Inferior parietal cortex (tissue), 1 donor: ENCODE results near the gene AUTS2.
"Not testable (repeated sequence)": the region's sequence is repeated elsewhere in the genome, so short reads cannot be mapped to it uniquely, and the experiment has no call there.

Source experiments
- DNase-seq: peaks from one replicate; pipeline ENCODE4 v3.0.0-alpha.2; 2016; ENCODE audit errors: extremely low spot score

AUTS2 gene

DNA sequence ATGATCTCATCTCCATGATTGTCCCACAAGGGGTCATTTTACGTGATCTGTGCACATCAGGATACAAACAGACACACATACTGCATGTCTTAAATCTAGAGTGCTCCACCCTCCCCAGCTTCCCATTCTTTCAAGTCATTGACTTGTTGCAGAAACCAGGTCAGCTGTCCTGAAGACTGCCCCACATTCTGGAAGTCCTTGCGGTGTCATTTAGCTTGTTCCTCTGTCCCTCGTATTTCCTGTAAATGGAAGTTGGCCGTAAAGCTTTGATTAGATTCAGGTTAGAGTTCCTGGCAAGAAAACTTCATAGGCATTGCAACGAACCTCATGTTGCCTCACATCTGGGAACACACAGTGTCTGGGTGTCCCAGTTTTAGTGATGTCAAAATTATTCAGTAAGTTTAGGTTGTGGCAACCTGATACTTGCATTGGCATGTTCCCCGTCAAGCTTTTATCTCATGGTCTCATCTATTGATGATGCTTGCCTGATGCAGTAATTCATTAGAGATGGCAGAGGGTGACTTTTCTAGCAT lies 1116.3 kb downstream of the AUTS2 start:
- DNase-seq: no peak

DNA sequence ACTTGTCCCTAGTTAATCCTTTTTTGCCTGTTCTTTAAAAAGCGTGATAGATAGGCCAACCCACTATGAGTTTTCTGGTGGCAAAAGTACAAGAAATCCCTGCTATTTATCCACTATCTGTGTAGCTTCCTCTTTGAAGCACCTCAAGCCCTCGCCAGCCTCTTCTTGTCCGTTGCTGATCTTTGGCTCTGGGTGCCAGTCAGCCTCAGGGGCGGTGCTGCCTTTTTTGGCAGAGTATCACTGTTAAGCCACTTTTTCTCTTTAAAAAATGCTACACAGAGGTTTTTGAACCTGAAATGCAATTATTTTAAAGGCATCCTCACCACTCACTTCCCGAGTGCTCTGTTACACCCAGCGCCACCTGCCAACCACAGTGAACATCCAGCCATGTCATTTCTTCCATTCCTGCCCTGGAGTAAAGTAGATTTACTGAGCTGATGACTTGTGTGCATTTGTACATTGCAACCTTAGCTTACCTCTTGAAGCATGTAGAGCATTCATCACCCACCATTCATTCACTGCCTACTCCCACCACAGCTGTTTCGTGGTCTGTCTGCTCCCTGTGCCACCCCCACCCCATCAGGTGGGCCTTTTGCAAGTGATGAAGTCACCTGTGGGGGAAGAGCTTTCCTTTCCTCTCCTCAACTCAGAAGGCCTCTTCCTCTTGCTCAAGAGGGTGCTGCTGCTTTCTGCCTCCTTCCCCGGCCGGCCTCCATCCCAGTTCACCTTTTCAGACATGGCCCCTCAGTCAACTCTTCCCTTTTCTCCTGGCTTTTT lies 1119.5 kb downstream of the AUTS2 start:
- no peak for DNase-seq

DNA sequence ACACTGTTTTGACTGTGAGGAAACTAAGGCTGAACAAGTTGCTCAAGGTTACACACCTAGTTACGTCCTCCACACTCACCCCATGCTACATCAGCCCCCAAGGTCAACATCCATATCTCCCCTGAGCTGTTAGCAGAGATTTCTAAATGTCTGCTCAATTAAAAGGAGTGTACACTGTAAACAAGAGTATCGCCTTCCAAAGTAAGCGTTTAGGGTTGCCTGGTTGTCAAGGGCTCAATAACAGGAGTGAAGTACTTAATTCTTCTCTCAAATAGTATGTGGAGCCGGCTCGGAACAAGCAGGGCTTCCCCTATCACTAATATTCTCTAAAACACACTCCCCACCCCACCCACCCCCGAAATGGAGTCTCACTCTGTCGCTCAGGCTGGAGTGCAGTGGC lies 1120.8 kb downstream of the AUTS2 start:
- DNase-seq: no peak

DNA sequence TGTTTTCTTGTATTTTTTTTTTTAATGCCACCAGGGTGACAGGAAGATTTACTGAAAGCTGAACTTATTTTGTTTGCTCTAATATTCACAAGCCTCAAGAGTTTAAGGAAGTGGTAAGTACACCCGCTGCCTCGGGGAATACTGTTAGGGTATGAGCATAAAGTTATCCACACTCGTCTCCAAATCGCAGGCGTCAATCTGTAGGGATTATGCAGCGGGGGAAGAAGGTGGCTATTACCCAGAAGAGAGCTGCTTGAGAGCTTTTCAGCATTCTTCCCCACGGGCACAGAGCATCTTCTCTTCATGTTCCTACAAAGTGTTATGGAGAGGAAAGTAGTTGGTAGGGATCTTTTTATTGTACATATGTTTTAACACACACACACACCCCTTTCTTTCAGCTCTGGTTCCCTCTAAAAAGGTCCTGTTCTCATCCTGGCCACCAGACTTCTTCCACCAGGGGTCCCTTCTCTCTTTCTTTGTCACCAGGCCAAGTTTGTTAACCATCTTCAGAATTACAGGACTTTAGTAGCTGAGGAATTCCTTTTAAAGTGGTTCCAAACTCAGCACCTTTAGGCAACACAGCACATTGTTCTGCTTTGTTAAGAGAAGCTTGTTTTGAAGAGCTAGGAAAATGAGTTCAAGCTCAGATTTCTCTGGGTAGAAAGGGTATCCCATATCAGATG lies 1122.1 kb downstream of the AUTS2 start:
- no peak for DNase-seq

DNA sequence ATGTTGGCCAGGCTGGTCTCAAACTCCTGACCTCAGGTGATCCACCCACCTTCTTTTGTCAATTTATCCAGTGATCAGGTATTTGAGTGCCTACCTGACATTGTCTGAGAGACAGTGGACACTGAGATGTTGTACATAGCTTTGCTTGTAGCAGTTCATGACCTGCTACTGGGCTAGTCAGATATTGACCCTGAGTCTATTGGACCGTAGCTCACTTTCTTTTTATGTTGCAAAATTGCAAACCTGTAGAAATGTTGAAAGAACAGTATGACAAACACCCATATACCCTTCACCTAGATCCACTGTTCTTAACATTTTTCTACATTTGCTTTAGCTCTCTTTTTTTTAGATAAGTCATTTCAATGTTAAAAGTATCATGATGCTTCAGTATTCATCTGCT lies 1123.2 kb downstream of the AUTS2 start:
- DNase-seq: no peak

DNA sequence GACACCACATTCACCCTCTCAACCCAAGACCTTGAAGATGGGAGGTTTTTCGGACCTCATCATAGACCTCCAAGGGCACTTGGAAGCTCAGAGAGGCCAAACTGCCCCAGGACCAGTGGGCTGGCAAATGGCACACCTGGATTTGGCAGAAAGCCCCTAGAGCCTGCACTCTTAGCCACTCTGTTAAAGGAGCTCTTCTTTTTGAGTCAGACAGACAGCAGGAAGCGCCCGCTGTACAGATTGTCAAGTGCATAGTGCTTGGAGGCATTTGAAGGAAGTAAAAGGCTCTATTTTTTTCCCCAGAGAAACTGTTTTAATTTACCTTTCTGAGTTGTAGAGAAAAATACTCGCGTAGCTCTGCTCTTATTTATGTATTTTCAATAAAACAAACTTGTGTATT lies 1125.1 kb downstream of the AUTS2 start:
- DNase-seq: no peak

DNA sequence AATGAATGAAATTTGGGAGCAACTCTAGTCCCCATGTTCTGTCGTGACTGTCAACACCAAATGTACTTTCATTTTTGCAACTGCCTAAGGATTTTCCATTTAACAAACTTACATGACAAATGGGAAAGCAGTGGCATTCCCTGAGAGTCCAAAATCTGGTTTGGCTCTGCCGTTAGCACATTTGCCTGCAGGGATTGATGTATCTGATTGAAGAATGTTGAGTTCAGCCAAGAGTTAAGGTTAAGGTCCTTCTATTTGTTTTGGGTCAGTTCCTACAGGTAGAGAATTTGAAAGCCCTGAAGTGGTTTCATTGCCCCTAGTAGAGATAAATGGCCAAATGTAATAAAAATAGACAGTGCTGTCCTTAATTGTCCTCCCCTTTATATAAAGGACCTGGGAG lies 1127.2 kb downstream of the AUTS2 start:
- DNase-seq: no peak

DNA sequence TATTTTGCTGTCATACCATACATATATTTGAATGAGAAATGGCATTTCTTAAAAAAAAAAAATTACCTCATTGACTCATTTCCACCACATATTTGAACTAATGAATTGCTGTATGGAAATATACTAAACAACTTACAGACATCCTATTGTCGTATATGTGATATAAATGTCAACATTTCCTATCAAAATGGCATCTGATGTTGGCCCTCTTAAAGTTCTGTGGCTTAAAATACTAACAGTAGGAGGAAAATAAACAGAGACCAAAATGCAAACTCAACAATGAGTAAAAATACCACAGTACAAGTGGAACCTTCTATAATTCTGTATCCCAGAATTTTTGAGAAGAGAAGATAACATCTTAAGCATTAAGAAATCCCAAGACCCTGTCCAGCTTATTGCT lies 1128.0 kb downstream of the AUTS2 start:
- DNase-seq: no peak

DNA sequence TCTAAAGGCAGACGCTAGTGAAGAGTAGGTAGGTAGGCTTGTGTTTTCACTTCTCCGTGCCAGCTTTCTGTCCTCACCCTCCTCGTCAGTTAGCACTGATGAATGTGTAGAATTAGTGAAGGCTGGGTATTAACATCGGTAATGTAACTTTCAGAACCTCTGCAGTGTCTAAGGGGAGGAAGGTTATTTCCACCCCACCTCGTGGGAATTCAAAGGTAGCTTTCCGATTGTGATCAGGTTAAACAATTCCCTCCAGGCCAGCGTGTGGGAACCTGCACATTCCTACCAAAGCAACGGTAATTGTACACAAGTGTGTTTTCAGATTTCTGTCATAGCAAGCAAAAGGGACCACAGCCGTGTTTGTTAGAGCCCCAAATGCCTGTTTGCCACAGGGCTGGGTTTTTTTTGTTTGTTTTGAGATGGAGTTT lies 1128.7 kb downstream of the AUTS2 start:
- no peak for DNase-seq

DNA sequence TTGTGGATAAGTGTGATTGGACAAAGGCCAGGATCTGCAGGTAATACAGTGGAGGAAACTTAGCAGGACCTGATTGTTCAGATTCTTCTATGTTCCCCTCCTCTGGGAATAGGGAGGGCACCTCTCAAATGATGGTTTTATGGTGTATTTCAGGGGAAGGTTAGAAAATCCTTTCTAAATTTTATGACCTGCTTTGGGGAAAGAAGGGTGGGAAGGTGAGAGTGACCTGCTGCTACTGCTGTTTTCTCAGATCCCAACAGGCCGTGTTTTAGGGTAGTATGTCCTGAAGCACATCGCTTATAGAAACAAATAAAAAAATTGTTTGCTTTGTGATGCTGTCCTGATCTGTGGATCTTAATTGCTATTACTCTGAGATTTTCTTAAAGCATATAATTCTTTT lies 1129.6 kb downstream of the AUTS2 start:
- DNase-seq: no peak

DNA sequence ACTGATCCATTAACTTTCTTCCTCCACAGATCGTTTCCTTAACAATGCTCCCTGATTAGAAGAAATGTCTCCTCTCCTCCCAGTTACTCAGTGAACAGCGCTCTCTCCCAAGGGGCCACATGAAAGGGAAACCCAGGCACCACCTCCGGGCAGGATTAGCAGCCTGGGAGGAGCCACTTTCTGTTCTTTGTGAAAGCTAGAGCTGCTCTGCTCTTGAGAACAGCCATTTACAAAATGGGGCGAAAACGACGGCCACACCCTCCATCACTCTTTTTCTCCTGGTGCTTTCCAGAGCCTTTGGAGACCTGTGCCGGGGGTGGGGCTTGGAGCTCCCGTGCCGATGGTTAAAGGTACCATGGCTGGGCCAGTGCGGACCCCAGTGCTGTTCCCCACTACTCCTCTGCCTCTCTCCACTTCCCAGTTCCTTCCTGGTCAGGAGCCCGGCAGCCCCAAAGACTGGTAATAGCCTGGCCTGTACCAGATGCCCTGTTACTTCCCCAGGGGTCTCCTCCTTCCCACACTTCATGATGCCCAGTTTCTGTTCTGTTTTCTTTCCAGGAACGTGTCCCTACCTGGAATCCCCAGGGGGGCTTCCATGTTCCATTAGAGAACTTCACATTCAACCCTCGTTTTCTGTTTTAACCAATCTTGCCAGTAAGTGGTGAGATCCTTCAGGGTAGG lies 1130.7 kb downstream of the AUTS2 start:
- DNase-seq: no peak

DNA sequence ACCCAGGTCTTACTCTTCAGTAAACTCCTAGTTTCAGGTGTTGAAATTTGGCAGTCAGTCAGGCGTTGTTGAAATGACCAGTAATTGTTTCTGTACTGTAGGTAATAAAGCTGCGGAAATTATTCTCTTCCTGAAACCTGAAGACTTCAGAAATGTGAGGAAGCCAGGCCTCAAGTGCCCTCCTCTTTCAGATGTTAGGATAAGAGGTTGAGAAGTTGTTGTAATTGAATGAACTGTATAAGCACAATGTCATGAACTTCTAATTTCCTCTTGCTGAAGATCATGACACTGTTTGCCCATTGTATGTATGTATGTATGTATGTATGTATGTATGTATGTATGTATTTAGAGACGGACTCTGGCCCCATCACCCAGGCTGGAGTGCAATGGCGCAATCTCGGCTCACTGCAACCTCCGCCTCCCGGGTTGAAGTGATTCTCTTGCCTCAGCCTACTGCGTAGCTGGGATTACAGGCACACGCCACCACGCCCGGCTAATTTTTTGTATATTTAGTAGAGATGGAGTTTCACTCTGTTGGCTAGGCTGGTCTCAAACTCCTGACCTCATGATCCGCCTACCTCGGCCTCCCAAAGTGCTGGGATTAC lies 1131.4 kb downstream of the AUTS2 start:
- DNase-seq: not testable (repeated sequence)

DNA sequence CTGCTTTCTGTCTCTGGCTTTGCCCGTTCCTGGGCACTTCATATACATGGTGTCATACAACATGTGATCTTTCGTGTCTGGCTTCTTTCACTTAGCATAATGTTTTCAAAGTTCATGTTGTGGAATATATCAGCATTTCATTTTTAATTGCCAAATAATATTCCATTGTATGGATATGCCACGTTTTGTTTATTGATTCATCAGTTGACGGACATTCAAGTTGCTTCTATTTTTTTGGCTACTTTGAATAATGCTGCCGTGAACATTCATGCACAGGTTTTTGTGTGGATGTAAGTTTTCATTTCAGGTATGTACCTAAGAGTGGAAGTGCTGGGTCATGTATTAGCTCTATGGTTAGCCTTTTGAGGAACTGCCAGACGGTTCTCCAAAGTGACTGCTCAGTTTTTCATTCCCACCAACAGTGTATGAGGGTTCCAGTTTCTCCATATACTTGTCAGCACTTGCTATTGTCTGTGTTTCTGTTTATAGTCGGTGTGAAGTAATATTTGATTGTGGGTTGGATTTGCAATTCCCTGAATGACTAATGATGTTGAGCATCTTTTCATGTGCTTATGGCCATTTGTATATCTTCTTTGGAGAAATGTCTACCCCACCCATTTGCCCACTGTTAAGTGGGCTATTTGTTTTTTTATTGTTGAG lies 1132.3 kb downstream of the AUTS2 start:
- no peak for DNase-seq

DNA sequence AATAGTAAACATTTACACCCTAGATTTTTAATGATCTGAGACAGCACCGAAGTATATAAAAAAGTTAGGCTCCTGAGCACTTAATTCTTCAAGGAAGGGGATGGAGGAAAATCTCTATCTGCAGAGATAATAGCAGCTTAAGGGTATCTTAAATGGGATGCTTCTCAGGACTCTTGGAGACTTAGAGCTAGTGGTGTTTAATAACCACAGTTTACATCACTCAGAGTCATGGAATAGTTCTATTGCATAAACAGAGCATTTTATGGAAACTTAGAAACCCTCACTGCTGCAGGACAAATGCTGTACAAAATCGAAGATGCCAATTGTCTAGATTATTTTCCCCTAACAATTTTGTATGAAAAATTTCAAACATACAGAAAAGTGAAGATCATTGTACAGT lies 1134.8 kb downstream of the AUTS2 start:
- DNase-seq: no peak

DNA sequence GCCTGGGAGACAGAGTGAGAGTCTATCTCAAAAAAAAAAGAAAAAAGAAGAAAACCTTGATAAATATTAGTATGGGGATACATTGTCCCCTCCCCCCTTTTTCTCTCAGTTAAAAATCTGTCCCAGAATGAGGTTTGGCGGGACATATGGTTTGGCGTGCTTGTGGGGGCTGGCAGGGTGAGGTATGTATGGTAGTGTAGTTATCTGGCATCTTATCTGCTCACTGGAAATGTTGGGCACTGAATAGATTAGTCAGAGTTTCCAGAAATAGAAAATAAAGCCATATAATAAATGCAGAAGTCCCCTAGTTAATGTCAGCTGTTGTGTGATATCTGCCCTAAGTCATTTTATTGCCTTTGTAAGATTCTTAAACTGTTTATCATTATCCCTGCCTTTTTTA lies 1136.1 kb downstream of the AUTS2 start:
- no peak for DNase-seq

DNA sequence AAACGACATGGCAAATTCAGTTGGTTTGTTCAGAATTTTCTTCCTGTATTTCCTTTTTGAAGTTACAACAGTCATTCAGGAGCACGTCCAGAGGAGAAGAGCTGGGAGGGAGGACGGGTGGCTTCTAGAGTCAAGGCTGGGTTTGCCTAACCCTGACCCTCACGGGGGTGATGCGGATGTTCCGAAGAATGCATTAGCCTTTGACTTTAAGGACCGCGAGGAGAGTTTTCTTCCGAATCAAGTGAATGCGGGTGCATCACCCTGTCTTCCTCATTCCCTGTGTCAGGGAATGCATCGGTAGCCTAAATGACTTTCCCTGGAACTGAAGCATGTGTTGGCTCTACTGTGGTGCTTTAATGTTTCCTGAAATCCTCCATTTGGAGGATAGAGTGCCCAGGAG lies 1137.0 kb downstream of the AUTS2 start:
- DNase-seq: no peak

DNA sequence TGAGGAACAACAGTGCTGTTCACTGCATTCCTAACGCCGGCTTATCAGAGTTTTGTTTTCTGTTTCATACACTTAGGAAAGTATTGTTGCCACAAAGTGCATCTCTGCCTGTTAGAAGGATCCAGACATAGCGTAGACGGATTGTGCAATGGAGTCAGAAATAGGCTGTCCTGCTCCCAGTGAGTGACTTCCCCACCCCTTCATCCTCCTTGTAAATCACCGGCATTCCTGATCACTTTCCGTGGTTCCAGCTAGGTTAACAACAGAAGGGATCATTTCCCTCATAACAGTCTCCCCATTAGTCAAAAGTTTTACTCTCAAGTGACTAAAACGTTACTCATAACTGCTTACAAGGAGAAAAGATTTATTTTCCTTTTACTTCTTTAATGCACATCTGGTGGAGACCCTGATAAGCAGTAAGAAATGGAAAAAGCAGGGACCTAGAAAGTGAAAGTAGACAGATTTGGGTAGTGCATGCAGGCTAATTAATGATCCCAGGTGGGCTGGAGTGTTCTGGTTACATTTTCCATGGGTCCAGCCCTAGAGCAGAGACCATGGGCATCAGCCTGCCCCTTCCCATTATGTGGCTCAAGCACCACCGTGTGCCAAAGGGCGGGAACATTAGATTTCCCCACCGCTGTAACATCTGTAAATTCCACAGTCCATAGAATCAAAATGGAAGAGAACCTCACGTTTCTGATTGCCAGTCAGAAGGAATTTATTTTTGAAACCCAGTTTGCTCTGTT lies 1138.6 kb downstream of the AUTS2 start:
- no peak for DNase-seq

DNA sequence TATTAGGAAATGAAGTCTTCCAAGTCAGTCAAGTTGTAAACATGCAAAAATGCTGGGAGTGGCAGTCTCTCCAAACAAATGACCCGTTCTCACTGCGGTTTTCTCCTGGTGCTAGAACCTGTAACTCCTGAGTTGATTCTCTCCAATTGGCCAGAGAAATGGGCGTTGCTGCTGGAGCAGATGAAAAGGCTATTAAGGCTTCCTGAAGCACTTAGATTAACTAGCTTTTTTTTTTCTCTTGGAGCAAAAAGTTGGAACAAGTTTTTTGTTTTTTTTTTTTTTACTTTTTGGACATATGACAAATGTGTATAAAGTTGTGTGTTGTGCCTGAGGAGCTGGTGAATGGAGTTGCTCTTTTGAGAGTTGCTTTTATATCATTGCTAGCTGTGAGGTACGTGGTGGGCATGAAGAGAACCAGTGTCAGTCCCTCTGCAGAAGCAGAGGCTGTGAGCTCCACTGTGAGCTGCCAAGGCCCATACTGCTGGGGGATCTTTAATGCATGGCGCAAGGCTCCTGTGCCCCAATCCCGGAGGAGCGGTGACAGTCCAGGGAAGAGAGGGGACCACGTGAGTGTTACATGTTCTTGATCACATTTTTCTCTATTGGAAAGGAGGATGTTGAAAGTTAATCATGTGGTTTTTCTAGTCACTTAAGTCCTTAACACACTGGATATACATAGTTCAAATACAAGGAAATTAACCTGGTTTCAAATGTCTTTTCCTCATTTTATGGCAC lies 1140.0 kb downstream of the AUTS2 start:
- no peak for DNase-seq

DNA sequence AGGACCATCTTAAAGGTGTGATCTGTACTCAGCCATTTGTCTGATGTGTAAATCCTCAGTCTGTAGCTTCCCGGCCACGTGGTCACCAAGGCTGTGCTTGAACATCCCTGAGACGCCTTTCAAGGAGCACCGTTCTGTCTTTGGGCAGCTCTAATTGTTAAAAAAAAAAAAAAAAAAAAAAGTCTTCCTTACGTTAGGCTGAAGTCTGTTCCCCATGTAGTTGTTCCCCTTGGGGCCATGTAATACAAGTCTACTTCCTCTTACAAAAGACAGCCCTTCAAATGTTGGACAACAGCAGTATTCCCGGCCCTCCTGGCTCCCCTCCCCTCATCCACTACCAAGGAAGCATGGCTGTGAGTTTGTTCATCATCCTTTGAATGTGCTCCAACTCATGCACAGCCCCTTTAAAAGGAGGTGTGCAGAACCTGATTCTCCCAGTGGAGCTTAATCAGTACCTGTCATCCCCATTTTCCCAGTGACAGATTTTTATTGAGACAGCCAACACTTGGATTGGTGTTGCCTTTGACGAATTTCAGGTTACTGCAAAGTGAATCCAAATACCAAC lies 1141.5 kb downstream of the AUTS2 start:
- DNase-seq: no peak

DNA sequence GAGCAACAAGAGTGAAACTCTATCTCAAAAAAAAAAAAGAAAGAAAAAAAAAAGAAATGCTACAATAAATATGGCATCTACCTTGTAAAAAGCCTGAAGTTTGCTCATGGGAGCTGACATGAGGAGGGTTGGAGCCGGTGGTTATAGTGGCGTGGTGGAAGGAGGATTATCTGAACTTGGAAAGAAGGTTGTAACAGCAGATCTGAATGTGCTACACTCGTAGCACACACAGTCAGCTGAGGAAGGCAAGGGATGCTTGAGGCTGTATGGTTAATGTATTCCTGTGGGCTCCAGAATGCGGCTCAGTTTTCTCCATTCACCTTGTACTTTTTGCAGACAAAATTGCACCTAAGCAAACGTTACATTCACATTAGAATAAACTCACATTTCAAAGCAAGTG lies 1143.4 kb downstream of the AUTS2 start:
- DNase-seq: no peak
